A549 (cell line): ENCODE measurements around the gene YOD1. TPM values are rescaled to one million over a fixed set of nuclear protein-coding genes. Genes with fewer than 3 reads are reported as not detected.

ENCODE experiments used
- ATAC-seq, 2 experiments: fragments of 200-7000 bp in 1 of 2; fragments of >200 bp in 1 of 2; cut with Nextera tagmentation in 1 of 2; cut with Tn5 transposase in 1 of 2; 3 replicates each; pipeline versions ENCODE4 v1.8.0 to v1.9.1; 2018 to 2020; ENCODE audit warnings: mild to moderate bottlenecking in 1 of 2, moderate library complexity in 1 of 2
- CTCF ChIA-PET: fragments of 300-600 bp; sonication (Branson Sonifier 250); formaldehyde crosslinking; extraction: SDS; loops from one replicate; lab custom pipeline; 2021; ENCODE audit warnings: antibody characterized with exemption, inconsistent platforms; lab: Yijun Ruan, JAX
- POLR2A ChIA-PET: fragments of 350-600 bp; formaldehyde crosslinking; extraction: SDS; loops from one replicate; lab custom pipeline; 2021; ENCODE audit warnings: antibody characterized with exemption, inconsistent platforms; lab: Yijun Ruan, JAX
- DNase-seq, 2 experiments: peaks; one replicate each; pipeline versions ENCODE4 v3.0.0 to v3.0.0-alpha.2; 2011 to 2016; ENCODE audit warnings: low read depth in 1 of 2, low spot score in 1 of 2
- FAIRE-seq: peaks from 2 replicates; lab custom pipeline; 2011; peaks lifted over from hg19 to GRCh38; lab: Jason Lieb, UNC
- H3K27ac ChIP-seq, 2 experiments: fragments of >200 bp; sonication (Bioruptor Twin); formaldehyde crosslinking; 3 replicates each; pipeline ENCODE4 v1.5.1; 2016 to 2017
- H3K4me1 ChIP-seq: fragments of >200 bp; sonication (Bioruptor Twin); formaldehyde crosslinking; 3 replicates; pipeline ENCODE4 v1.6.1; 2016
- H3K4me2 ChIP-seq: fragments of >200 bp; sonication (Bioruptor Twin); formaldehyde crosslinking; 3 replicates; pipeline ENCODE4 v1.6.1; 2016
- H3K4me3 ChIP-seq: fragments of >200 bp; sonication (Bioruptor Twin); formaldehyde crosslinking; 3 replicates; pipeline ENCODE4 v1.5.1; 2016
- H3K9me3 ChIP-seq: fragments of >200 bp; sonication (Bioruptor Twin); formaldehyde crosslinking; 3 replicates; pipeline ENCODE4 v1.6.1; 2016
- BHLHE40 ChIP-seq: IDR thresholded peaks from 2 replicates; pipeline ENCODE4 v1.6.1; 2012; ENCODE audit warnings: low read depth, low read length, inconsistent platforms
- CBX8 ChIP-seq: fragments of 200-600 bp; sonication (generic); IDR thresholded peaks from 2 replicates; pipeline ENCODE4 v1.6.1; 2016
- CEBPB ChIP-seq, 2 experiments: fragments of >200 bp in 1 of 2; sonication (Bioruptor Twin) in 1 of 2; formaldehyde crosslinking in 1 of 2; IDR thresholded peaks; 2 replicates each; pipeline ENCODE4 v1.6.1; 2012 to 2016
- ESRRA ChIP-seq: fragments of 150-350 bp; IDR thresholded peaks from 2 replicates; pipeline ENCODE4 v1.6.1; 2014; ENCODE audit warnings: mild to moderate bottlenecking, low read length, borderline replicate concordance
- HEYL ChIP-seq: fragments of 250-450 bp; sonication (Bioruptor Pico); IDR thresholded peaks from 2 replicates; pipeline ENCODE4 v1.8.0; 2021; ENCODE audit warnings: mild to moderate bottlenecking, moderate library complexity
- HMGXB4 ChIP-seq: fragments of 250-450 bp; sonication (Bioruptor Pico); IDR thresholded peaks from 2 replicates; pipeline ENCODE4 v1.5.0; 2021; ENCODE audit warnings: mild to moderate bottlenecking, moderate library complexity, borderline replicate concordance
- HOXB13 ChIP-seq: fragments of 250-450 bp; sonication (Bioruptor Pico); IDR thresholded peaks from 2 replicates; pipeline ENCODE4 v1.5.0; 2020; ENCODE audit warnings: low read depth, mild to moderate bottlenecking, moderate library complexity
- JUN ChIP-seq, 2 experiments: fragments of >200 bp; sonication (Bioruptor Twin); formaldehyde crosslinking; IDR thresholded peaks; 2 replicates in 1 of 2; 3 replicates in 1 of 2; pipeline ENCODE4 v1.6.1; 2016 to 2017
- KDM1A ChIP-seq: fragments of 200-600 bp; sonication (generic); IDR thresholded peaks from 2 replicates; pipeline ENCODE4 v1.6.1; 2016; ENCODE audit warnings: low read depth, mild to moderate bottlenecking
- MAX ChIP-seq: IDR thresholded peaks from 2 replicates; pipeline ENCODE4 v1.6.1; 2012
- MAZ ChIP-seq: fragments of 150-350 bp; IDR thresholded peaks from 2 replicates; pipeline ENCODE4 v1.6.1; 2014; ENCODE audit warnings: antibody characterized with exemption, low read depth, low read length, borderline replicate concordance
- MYC ChIP-seq: IDR thresholded peaks from 2 replicates; pipeline ENCODE4 v1.6.1; 2012; ENCODE audit warnings: mild to moderate bottlenecking, inconsistent platforms, low read length, improper control_type of control experiment, borderline replicate concordance
- NPAS2 ChIP-seq: fragments of 250-450 bp; sonication (Bioruptor Pico); IDR thresholded peaks from 2 replicates; pipeline ENCODE4 v1.8.0; 2022; ENCODE audit warnings: mild to moderate bottlenecking, moderate library complexity, borderline replicate concordance
- PHF8 ChIP-seq: fragments of 200-600 bp; sonication (generic); IDR thresholded peaks from 2 replicates; pipeline ENCODE4 v1.6.1; 2016; ENCODE audit warnings: low read depth, mild to moderate bottlenecking, antibody characterized with exemption, moderate library complexity, borderline replicate concordance
- POLR2A ChIP-seq: IDR thresholded peaks from 2 replicates; pipeline ENCODE4 v1.6.1; 2012; ENCODE audit warnings: mild to moderate bottlenecking, low read length
- RAD21 ChIP-seq, 2 experiments: fragments of >200 bp in 1 of 2; sonication (Bioruptor Twin) in 1 of 2; formaldehyde crosslinking in 1 of 2; IDR thresholded peaks in 1 of 2; conservative IDR thresholded peaks in 1 of 2; 2 replicates in 1 of 2; 3 replicates in 1 of 2; pipeline ENCODE4 v1.6.1; 2012 to 2018; ENCODE audit warnings: inconsistent platforms in 1 of 2
- REST ChIP-seq: fragments of 200-600 bp; sonication (generic); IDR thresholded peaks from 2 replicates; pipeline ENCODE4 v1.6.1; 2016; ENCODE audit warnings: antibody characterized with exemption, mild to moderate bottlenecking, moderate library complexity
- TP53 ChIP-seq: fragments of 250-450 bp; sonication (Bioruptor Pico); IDR thresholded peaks from 2 replicates; pipeline ENCODE4 v1.5.0; 2021; ENCODE audit warnings: mild to moderate bottlenecking, moderate library complexity
- ZFP36 ChIP-seq: fragments of 450-650 bp; IDR thresholded peaks from 2 replicates; pipeline ENCODE4 v1.6.1; 2014; ENCODE audit warnings: borderline replicate concordance; ENCODE audit not compliant: partially characterized antibody
- WGBS: methylation state at CpG from one replicate; pipeline ENCODE4 v1.1.6; 2017; ENCODE audit errors: missing lambda C conversion rate; 5-methylcytosine and 5-hydroxymethylcytosine counted together
- polyA plus RNA-seq, 4 experiments: library from polyadenylated mRNA; depleted of rRNA in 3 of 4; stranded (reverse); fragments of >200 nt; fragmentation: RNase III in 1 of 4; extraction: RNeasy Plus Mini Kit Qiagen cat#74134 plus additional on column Dnase treatment in 1 of 4; gene quantifications; 2 replicates in 3 of 4; 3 replicates in 1 of 4; pipeline ENCODE4 v1.2.3, GENCODE V29; 2011 to 2017
- TF ChIP-seq, protein P1 (sequence below): fragments of 150-350 bp; IDR thresholded peaks from 2 replicates; pipeline ENCODE4 v1.6.1; 2014; ENCODE audit warnings: low read depth, mild to moderate bottlenecking, low read length

The YOD1 gene
- polyA plus RNA-seq, 2 of the 4 experiments (the other 2 are of a cell fraction): 7.0 to 10.3 TPM

DNA sequence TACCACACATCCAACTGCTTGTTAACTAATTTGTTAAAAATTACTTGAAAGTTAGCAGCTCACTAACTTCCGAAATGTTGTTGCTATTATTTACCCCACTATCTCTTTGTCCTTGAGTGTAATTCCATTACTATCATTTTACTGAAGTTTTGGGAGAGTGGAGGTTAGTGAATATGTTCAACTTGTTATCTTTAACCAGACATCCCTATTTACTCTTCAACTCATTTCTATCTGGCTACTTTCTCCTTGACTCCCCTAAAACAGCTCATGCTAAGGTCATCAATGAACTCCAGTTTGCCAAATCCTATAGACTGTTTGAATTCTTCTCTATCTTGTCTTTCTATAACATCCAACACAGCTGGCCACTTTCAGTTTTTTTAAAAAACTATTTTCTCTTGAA, 14.1 kb downstream of the YOD1 start:
- TF ChIP-seq MAZ: no peak
- TF ChIP-seq BHLHE40: no peak
- TF ChIP-seq CBX8: no peak
- TF ChIP-seq POLR2A: no peak
- TF ChIP-seq ESRRA: no peak
- TF ChIP-seq MAX: no peak
- no peak for TF ChIP-seq HEYL (CRISPR knock-in tag)
- no peak for TF ChIP-seq CEBPB (IDR thresholded peaks at IDR 0.05)
- TF ChIP-seq, protein P1, sequence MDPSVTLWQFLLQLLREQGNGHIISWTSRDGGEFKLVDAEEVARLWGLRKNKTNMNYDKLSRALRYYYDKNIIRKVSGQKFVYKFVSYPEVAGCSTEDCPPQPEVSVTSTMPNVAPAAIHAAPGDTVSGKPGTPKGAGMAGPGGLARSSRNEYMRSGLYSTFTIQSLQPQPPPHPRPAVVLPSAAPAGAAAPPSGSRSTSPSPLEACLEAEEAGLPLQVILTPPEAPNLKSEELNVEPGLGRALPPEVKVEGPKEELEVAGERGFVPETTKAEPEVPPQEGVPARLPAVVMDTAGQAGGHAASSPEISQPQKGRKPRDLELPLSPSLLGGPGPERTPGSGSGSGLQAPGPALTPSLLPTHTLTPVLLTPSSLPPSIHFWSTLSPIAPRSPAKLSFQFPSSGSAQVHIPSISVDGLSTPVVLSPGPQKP: no peak
- TF ChIP-seq ZFP36: no peak
- no peak for TF ChIP-seq REST
- TF ChIP-seq MYC: no peak
- no peak for TF ChIP-seq TP53 (CRISPR knock-in tag)
- TF ChIP-seq NPAS2 (CRISPR knock-in tag): no peak
- no peak for TF ChIP-seq PHF8
- TF ChIP-seq HMGXB4: no peak
- TF ChIP-seq JUN (IDR thresholded peaks at IDR 0.05): no peak
- no peak for TF ChIP-seq KDM1A
- no peak for TF ChIP-seq HOXB13 (CRISPR knock-in tag)
- no peak for TF ChIP-seq RAD21 (conservative IDR thresholded peaks at IDR 0.05 in 1 of 2, IDR thresholded peaks at IDR 0.05 in 1 of 2)
- TF ChIP-seq, all 56 proteins: peak for 0
- ATAC-seq: no peak
- DNase-seq: no peak
- POLR2A ChIA-PET: no interaction called here
- CTCF ChIA-PET: interaction anchor here (0.8 to 3.8 kb wide), 5 partner anchors 11 to 85 kb away, joined by 3 to 16 read pairs (median 3); partner anchors contain the start of gene PFKFB2
- no peak overlapping the region for H3K4me3 ChIP-seq
- no peak for FAIRE-seq
- WGBS: 92% methylated on average over 1 of the region's 1 CpG
- H3K27ac ChIP-seq: no peak overlapping the region
- H3K9me3 ChIP-seq: no peaks in the 10 kb centered on the region
- H3K4me1 ChIP-seq: peaks cover 48% of the 10 kb centered on the region
- H3K4me2 ChIP-seq: no peak overlapping the region
